Endothelial cell (in vitro differentiated cells): ENCODE results near the gene DACT3. TPM values are rescaled to one million over a fixed set of nuclear protein-coding genes. Genes with fewer than 3 reads are reported as not detected.

Source experiments
- DNase-seq: peaks from one replicate; pipeline ENCODE4 v3.0.0; 2021; ENCODE audit warnings: low spot score
- H3K27ac Mint-ChIP-seq: one replicate; pipeline ENCODE4 v1.8.0; 2021; ENCODE audit warnings: mixed read lengths, inconsistent platforms; ENCODE audit not compliant: unreplicated experiment
- H3K27me3 Mint-ChIP-seq: one replicate; pipeline ENCODE4 v1.8.0; 2021; ENCODE audit warnings: mild to moderate bottlenecking, moderate library complexity, mixed read lengths, inconsistent platforms; ENCODE audit not compliant: unreplicated experiment
- H3K36me3 Mint-ChIP-seq: one replicate; pipeline ENCODE4 v1.8.0; 2021; ENCODE audit warnings: mild to moderate bottlenecking, low read depth, mixed read lengths, inconsistent platforms; ENCODE audit not compliant: unreplicated experiment
- H3K4me1 Mint-ChIP-seq: one replicate; pipeline ENCODE4 v1.8.0; 2021; ENCODE audit warnings: mild to moderate bottlenecking, mixed read lengths, inconsistent platforms; ENCODE audit not compliant: unreplicated experiment
- H3K4me3 Mint-ChIP-seq: one replicate; pipeline ENCODE4 v1.8.0; 2021; ENCODE audit warnings: mild to moderate bottlenecking, mixed read lengths, inconsistent platforms; ENCODE audit not compliant: unreplicated experiment
- H3K9me3 Mint-ChIP-seq: one replicate; pipeline ENCODE4 v1.8.0; 2021; ENCODE audit warnings: mixed read lengths, inconsistent platforms; ENCODE audit not compliant: unreplicated experiment
- total RNA-seq: library from RNA; stranded (reverse); fragmentation: NEBNext Ultra II Directional; extraction: Animal tissue kit (Norgen Biotek cat#: 25700); gene quantifications from one replicate; pipeline ENCODE4 v1.2.1, GENCODE V29; 2021; ENCODE audit not compliant: unreplicated experiment
- TF ChIP-seq, protein P1 (sequence below): fragments of 200-600 bp; sonication (generic); IDR thresholded peaks from one replicate; pipeline ENCODE4 v1.5.0; 2021; ENCODE audit warnings: antibody characterized with exemption; ENCODE audit not compliant: unreplicated experiment

The DACT3 gene
- total RNA-seq, 1 donor from 2014 or later, result 1.1 TPM

DNA sequence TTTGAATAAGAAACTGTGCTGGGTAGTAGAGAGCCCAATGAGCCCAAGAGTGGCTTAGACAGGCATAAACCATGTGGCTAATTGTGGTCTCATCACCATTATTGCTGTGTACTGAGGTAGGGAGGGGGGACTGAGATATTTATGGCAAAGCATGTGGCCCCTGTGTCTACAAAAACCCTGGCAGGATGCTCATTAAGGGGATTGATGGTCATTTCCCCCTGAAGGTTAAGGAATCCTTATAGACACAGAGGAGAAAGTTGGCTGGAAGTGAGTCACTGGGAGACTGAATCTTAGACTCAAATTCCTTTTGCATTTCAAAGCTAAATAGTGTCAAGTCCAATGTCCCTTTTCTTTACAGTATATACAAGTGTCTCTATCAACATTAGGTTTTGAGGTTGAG, 9.8 kb upstream of the DACT3 start:
- H3K27ac Mint-ChIP-seq, result no peak overlapping the region
- H3K36me3 Mint-ChIP-seq, result peaks cover 29% of the 10 kb centered on the region
- TF ChIP-seq, protein P1, sequence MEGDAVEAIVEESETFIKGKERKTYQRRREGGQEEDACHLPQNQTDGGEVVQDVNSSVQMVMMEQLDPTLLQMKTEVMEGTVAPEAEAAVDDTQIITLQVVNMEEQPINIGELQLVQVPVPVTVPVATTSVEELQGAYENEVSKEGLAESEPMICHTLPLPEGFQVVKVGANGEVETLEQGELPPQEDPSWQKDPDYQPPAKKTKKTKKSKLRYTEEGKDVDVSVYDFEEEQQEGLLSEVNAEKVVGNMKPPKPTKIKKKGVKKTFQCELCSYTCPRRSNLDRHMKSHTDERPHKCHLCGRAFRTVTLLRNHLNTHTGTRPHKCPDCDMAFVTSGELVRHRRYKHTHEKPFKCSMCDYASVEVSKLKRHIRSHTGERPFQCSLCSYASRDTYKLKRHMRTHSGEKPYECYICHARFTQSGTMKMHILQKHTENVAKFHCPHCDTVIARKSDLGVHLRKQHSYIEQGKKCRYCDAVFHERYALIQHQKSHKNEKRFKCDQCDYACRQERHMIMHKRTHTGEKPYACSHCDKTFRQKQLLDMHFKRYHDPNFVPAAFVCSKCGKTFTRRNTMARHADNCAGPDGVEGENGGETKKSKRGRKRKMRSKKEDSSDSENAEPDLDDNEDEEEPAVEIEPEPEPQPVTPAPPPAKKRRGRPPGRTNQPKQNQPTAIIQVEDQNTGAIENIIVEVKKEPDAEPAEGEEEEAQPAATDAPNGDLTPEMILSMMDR, result no peak
- peaks cover 9% of the 10 kb centered on the region for H3K27me3 Mint-ChIP-seq
- H3K4me3 Mint-ChIP-seq, result no peak overlapping the region
- H3K4me1 Mint-ChIP-seq, result no peaks in the 10 kb centered on the region
- no peak for DNase-seq
- no peaks in the 10 kb centered on the region for H3K9me3 Mint-ChIP-seq

DNA sequence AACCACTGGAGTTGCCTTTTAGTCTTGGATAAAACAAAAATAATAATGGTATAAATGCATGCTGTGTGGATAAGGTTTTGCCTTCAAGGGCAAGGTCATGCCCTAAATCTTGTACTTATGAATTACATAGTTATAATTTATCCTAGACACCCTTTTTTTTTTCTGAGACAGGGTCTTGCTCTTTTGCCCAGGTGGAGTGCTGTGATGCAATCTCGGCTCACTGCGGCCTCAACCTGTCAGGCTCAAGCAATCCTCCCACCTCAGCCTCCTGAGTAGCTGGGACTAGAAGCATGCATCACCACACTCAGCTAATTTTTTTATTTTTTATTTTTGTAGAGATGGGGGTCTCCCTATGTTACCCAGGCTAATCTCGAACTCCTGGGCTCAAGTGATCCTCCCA, 7.7 kb upstream of the DACT3 start:
- Mint-ChIP-seq H3K4me1 (no peaks in the 10 kb centered on the region), H3K27me3 (peaks cover 5% of the 10 kb centered on the region), H3K9me3 (no peaks in the 10 kb centered on the region), H3K27ac (no peak overlapping the region), H3K36me3 (peaks cover 13% of the 10 kb centered on the region), H3K4me3 (no peak overlapping the region)
- no peak for DNase-seq
- TF ChIP-seq, protein P1, result no peak

DNA sequence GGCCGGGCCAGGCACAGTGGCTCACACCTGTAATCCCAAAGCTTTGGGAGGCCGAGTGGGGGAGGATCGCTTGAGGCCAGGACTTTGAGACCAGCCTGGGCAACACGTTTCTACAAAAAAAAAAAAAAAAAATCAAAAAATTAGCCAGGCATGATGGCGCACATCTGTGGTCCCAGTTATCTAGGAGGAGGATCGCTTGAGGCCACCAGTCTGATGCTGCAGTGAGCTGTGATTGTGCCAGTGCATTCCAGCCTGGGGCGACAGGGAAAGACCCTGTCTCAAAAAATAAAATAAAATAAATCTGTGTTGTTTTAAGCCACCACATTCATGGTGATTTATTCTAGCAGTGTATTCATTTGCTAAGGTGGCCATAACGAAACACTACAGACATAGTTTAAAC, 4.1 kb upstream of the DACT3 start:
- Mint-ChIP-seq H3K27me3 (peaks cover 7% of the 10 kb centered on the region), H3K27ac (no peak overlapping the region), H3K4me3 (no peak overlapping the region), H3K4me1 (peaks cover 8% of the 10 kb centered on the region), H3K9me3 (no peaks in the 10 kb centered on the region), H3K36me3 (no peaks in the 10 kb centered on the region)
- TF ChIP-seq, protein P1, result no peak
- no peak for DNase-seq

DNA sequence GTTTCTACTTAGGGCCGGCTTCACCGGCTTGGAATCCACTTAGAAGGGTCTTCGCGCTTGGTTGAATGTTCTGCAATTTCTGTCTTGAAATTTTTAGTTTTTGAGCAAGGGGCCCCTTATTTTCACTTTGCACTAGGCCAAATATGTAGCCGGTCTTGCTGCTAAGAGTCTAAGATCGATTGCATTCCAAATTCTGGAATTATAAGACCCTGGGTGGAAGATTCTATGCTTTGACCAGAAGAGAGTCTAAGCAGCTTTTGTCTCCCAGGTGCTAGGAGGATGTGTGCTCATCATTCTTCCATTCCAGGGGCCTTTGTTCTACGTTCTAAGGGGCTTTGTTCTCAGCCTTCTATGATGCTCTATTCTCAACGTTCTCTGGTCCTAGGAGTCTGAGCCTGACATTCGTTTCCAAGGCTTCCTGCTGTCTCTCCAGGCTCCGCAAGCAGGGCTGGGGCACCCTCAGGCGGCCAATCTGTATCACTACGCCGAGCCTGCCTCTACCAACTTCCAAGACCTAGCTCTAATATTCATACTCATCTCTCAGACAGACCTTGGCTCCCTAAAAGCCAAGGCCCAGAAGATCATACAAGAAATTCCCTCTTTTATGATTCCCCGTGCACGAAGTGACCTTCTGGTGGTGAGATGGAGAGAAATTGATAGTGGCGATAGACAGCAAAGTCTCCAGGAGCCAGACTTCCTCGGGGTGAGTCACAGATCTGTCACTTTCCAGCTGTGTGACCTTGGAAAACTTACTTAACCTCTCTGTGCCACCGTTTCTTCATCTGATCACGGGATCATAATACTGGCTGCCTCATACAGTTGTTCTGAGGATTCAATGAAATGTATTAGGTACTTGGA, 982 bp upstream of the DACT3 start:
- Mint-ChIP-seq H3K27ac (peak overlapping the region; percentile 53), H3K36me3 (no peaks in the 10 kb centered on the region), H3K27me3 (peaks cover 7% of the 10 kb centered on the region)

More for the DNA sequence above, 982 bp upstream of the DACT3 start:
- Mint-ChIP-seq H3K4me3 (peak overlapping the region; percentile 77), H3K9me3 (no peaks in the 10 kb centered on the region), H3K4me1 (peaks cover 11% of the 10 kb centered on the region)
- peak; percentile 78 for DNase-seq
- TF ChIP-seq, protein P1, result peak; percentile 33
